ENCODE measurements around the gene OMD.
"Not testable (repeated sequence)": the region's sequence is repeated elsewhere in the genome, so short reads cannot be mapped to it uniquely, and the experiment has no call there.

The OMD gene

DNA sequence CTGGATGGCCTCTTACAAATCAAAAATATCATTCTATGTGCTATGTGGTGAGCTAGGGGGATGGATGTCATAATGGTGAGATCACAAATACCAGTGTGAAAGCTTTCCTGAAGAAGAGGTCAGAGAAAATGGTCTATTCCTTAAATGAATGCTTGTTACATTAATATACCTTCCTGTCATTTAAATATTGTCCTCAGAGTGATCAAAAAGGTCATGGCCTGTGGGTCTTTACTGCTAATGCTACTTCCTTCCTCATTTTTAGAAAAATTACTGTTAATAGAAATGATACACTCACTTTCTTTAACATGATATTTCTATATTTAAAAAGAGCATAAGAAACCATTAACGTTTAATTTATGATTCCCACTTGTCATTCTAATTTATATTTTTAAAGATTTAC lies 9.7 kb downstream of the OMD start:
- Histone ChIP-seq H3K27me3 (ENCODE audit: insufficient read depth, low read length) (no peaks in the 10 kb centered on the region), H3K79me2 (ENCODE audit: control insufficient read depth, insufficient read depth, low read length, unreplicated experiment) (no peaks in the 10 kb centered on the region), H3K36me3 (ENCODE audit: insufficient read depth, low read length) (no peaks in the 10 kb centered on the region), H3K27ac (ENCODE audit: low read depth, low read length) (no peak overlapping the region), H3K4me3 (ENCODE audit: low read depth, low read length) (no peak overlapping the region), H3K4me1 (ENCODE audit: control insufficient read depth, insufficient read depth, low read length, unreplicated experiment) (peaks cover 12% of the 10 kb centered on the region), H2AFZ (ENCODE audit: low read length, unreplicated experiment) (no peak overlapping the region)

GRCh38 chr9:92411157-92411556 lies 13.1 kb downstream of the OMD start:
- not testable (repeated sequence) for H3K79me2 ChIP-seq (ENCODE audit: control insufficient read depth, insufficient read depth, low read length, unreplicated experiment); H3K4me3 ChIP-seq (ENCODE audit: low read depth, low read length); H3K36me3 ChIP-seq (ENCODE audit: insufficient read depth, low read length)

GRCh38 chr9:92408747-92409478 lies 15.4 kb downstream of the OMD start:
- no peak overlapping the region for H2AFZ ChIP-seq (ENCODE audit: low read length, unreplicated experiment)
- no peak overlapping the region for H3K27ac ChIP-seq (ENCODE audit: low read depth, low read length)
- H3K79me2 ChIP-seq (ENCODE audit: control insufficient read depth, insufficient read depth, low read length, unreplicated experiment), result no peaks in the 10 kb centered on the region
- no peaks in the 10 kb centered on the region for H3K27me3 ChIP-seq (ENCODE audit: insufficient read depth, low read length)
- no peak overlapping the region for H3K4me3 ChIP-seq (ENCODE audit: low read depth, low read length)
- peaks cover 19% of the 10 kb centered on the region for H3K4me1 ChIP-seq (ENCODE audit: control insufficient read depth, insufficient read depth, low read length, unreplicated experiment)
- H3K36me3 ChIP-seq (ENCODE audit: insufficient read depth, low read length), result no peaks in the 10 kb centered on the region

More at GRCh38 chr9:92411157-92411556, 13.1 kb downstream of the OMD start:
- not testable (repeated sequence) for H3K27me3 ChIP-seq (ENCODE audit: insufficient read depth, low read length); H2AFZ ChIP-seq (ENCODE audit: low read length, unreplicated experiment); H3K27ac ChIP-seq (ENCODE audit: low read depth, low read length)
- peaks cover 12% of the 10 kb centered on the region for H3K4me1 ChIP-seq (ENCODE audit: control insufficient read depth, insufficient read depth, low read length, unreplicated experiment)

DNA sequence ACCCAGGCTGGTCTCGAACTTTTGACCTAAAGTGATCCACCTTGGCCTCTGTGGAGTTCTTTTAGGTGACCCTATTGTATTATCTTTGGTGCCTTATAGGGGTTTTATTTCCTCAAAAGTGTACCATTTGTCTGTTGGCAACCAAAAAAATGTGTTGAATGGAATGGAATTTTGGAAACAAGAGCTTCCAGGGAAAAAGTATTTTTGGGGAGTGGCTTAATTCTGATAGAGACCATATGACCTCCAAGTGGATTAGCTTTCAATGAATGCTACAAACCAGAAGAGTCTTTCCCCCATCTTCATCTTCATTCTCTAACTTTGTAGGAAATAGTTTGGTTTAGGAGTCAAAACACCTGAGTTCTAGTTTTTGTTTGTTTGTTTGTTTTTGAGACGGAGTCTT lies 16.5 kb downstream of the OMD start:
- Histone ChIP-seq H3K4me1 (ENCODE audit: control insufficient read depth, insufficient read depth, low read length, unreplicated experiment) (peaks cover 19% of the 10 kb centered on the region), H3K36me3 (ENCODE audit: insufficient read depth, low read length) (no peaks in the 10 kb centered on the region), H2AFZ (ENCODE audit: low read length, unreplicated experiment) (no peak overlapping the region), H3K4me3 (ENCODE audit: low read depth, low read length) (no peak overlapping the region), H3K79me2 (ENCODE audit: control insufficient read depth, insufficient read depth, low read length, unreplicated experiment) (no peaks in the 10 kb centered on the region), H3K27ac (ENCODE audit: low read depth, low read length) (no peak overlapping the region), H3K27me3 (ENCODE audit: insufficient read depth, low read length) (no peaks in the 10 kb centered on the region)

GRCh38 chr9:92406477-92406876 lies 17.8 kb downstream of the OMD start:
- Histone ChIP-seq H2AFZ (ENCODE audit: low read length, unreplicated experiment) (no peak overlapping the region), H3K27me3 (ENCODE audit: insufficient read depth, low read length) (no peaks in the 10 kb centered on the region), H3K36me3 (ENCODE audit: insufficient read depth, low read length) (no peaks in the 10 kb centered on the region), H3K79me2 (ENCODE audit: control insufficient read depth, insufficient read depth, low read length, unreplicated experiment) (no peaks in the 10 kb centered on the region), H3K4me1 (ENCODE audit: control insufficient read depth, insufficient read depth, low read length, unreplicated experiment) (peaks cover 19% of the 10 kb centered on the region), H3K4me3 (ENCODE audit: low read depth, low read length) (no peak overlapping the region), H3K27ac (ENCODE audit: low read depth, low read length) (no peak overlapping the region)

DNA sequence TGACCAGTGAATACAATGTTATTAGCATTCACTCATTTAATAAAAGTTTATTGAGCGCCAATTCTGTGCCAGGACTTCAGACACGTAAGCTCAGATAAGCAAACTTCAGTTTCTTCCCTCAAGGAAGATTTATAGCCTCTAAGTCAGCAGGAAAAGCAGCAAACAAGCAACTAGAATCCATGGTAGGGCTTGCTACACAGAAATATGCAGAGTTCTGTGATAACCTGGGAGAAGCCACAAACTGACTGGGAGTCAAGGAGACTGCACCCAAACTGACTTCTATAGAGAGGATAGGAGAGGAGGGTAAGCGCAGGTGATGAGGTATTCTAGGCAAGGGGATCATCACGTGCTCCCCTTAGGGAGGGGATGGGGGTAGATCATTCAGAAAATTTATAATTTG lies 18.5 kb downstream of the OMD start:
- no peaks in the 10 kb centered on the region for H3K79me2 ChIP-seq (ENCODE audit: control insufficient read depth, insufficient read depth, low read length, unreplicated experiment)
- H3K4me1 ChIP-seq (ENCODE audit: control insufficient read depth, insufficient read depth, low read length, unreplicated experiment), result peaks cover 16% of the 10 kb centered on the region
- H2AFZ ChIP-seq (ENCODE audit: low read length, unreplicated experiment), result no peak overlapping the region
- H3K27ac ChIP-seq (ENCODE audit: low read depth, low read length), result no peak overlapping the region
- H3K36me3 ChIP-seq (ENCODE audit: insufficient read depth, low read length), result no peaks in the 10 kb centered on the region
- no peaks in the 10 kb centered on the region for H3K27me3 ChIP-seq (ENCODE audit: insufficient read depth, low read length)
- H3K4me3 ChIP-seq (ENCODE audit: low read depth, low read length), result no peak overlapping the region

- Histone ChIP-seq H3K36me3 (ENCODE audit: insufficient read depth, low read length) (no peaks in the 10 kb centered on the region), H3K79me2 (ENCODE audit: control insufficient read depth, insufficient read depth, low read length, unreplicated experiment) (no peaks in the 10 kb centered on the region), H2AFZ (ENCODE audit: low read length, unreplicated experiment) (no peak within 1 kb of the TSS), H3K27ac (ENCODE audit: low read depth, low read length) (no peak within 1 kb of the TSS), H3K4me3 (ENCODE audit: low read depth, low read length) (no peak within 1 kb of the TSS), H3K27me3 (ENCODE audit: insufficient read depth, low read length) (no peaks in the 10 kb centered on the region), H3K4me1 (ENCODE audit: control insufficient read depth, insufficient read depth, low read length, unreplicated experiment) (peaks cover 7% of the 10 kb centered on the region)
These were observed 20.0 kb downstream of the OMD start, which contains the start of gene OGN for GRCh38 chr9:92404042-92404836. TSS of gene OGN (minus strand) at chr9:92404578. CDS start at chr9:92403407, 1,171 bp downstream.

GRCh38 chr9:92402826-92403745 lies 21.2 kb downstream of the OMD start:
- no peak overlapping the region for H3K27ac ChIP-seq (ENCODE audit: low read depth, low read length)
- no peaks in the 10 kb centered on the region for H3K36me3 ChIP-seq (ENCODE audit: insufficient read depth, low read length)
- H3K27me3 ChIP-seq (ENCODE audit: insufficient read depth, low read length), result no peaks in the 10 kb centered on the region
- H3K4me1 ChIP-seq (ENCODE audit: control insufficient read depth, insufficient read depth, low read length, unreplicated experiment), result peaks cover 7% of the 10 kb centered on the region
- H2AFZ ChIP-seq (ENCODE audit: low read length, unreplicated experiment), result no peak overlapping the region
- H3K79me2 ChIP-seq (ENCODE audit: control insufficient read depth, insufficient read depth, low read length, unreplicated experiment), result no peaks in the 10 kb centered on the region
- no peak overlapping the region for H3K4me3 ChIP-seq (ENCODE audit: low read depth, low read length)

DNA sequence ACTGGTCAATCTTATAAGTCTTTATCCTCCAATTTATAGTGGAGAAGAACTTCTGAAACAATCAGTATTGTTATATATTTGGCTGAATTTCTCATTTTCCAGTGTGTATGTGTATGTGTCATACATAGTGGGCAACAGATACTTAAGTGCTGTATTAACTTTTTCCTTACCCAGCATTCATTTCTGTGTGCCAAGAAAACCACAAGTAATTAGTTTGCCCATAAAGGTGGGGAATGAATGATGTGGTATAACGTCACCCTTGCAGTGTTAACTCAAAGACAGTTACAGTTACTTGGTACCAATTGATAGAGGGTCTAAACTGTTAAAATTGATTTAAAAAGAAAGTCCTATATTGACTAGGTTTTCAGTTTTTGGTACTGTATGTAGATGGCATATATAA lies 21.9 kb downstream of the OMD start:
- Histone ChIP-seq H3K36me3 (ENCODE audit: insufficient read depth, low read length) (no peaks in the 10 kb centered on the region), H2AFZ (ENCODE audit: low read length, unreplicated experiment) (no peak overlapping the region), H3K27me3 (ENCODE audit: insufficient read depth, low read length) (no peaks in the 10 kb centered on the region), H3K79me2 (ENCODE audit: control insufficient read depth, insufficient read depth, low read length, unreplicated experiment) (no peaks in the 10 kb centered on the region), H3K27ac (ENCODE audit: low read depth, low read length) (no peak overlapping the region), H3K4me1 (ENCODE audit: control insufficient read depth, insufficient read depth, low read length, unreplicated experiment) (peaks cover 7% of the 10 kb centered on the region), H3K4me3 (ENCODE audit: low read depth, low read length) (no peak overlapping the region)

- no peaks in the 10 kb centered on the region for H3K79me2 ChIP-seq (ENCODE audit: control insufficient read depth, insufficient read depth, low read length, unreplicated experiment)
- H3K27ac ChIP-seq (ENCODE audit: low read depth, low read length), result no peak overlapping the region
- H3K36me3 ChIP-seq (ENCODE audit: insufficient read depth, low read length), result no peaks in the 10 kb centered on the region
- no peak overlapping the region for H3K4me3 ChIP-seq (ENCODE audit: low read depth, low read length)
- H2AFZ ChIP-seq (ENCODE audit: low read length, unreplicated experiment), result no peak overlapping the region
- H3K4me1 ChIP-seq (ENCODE audit: control insufficient read depth, insufficient read depth, low read length, unreplicated experiment), result peaks cover 11% of the 10 kb centered on the region
- H3K27me3 ChIP-seq (ENCODE audit: insufficient read depth, low read length), result no peaks in the 10 kb centered on the region
These were observed 26.4 kb downstream of the OMD start for GRCh38 chr9:92397853-92398252.
